ENCODE results near the gene DCXR. TPM values are rescaled to one million over a fixed set of nuclear protein-coding genes. Genes with fewer than 3 reads are reported as not detected.

Gene DCXR
- 118 and 124 TPM in 2 replicates for total RNA-seq

DNA sequence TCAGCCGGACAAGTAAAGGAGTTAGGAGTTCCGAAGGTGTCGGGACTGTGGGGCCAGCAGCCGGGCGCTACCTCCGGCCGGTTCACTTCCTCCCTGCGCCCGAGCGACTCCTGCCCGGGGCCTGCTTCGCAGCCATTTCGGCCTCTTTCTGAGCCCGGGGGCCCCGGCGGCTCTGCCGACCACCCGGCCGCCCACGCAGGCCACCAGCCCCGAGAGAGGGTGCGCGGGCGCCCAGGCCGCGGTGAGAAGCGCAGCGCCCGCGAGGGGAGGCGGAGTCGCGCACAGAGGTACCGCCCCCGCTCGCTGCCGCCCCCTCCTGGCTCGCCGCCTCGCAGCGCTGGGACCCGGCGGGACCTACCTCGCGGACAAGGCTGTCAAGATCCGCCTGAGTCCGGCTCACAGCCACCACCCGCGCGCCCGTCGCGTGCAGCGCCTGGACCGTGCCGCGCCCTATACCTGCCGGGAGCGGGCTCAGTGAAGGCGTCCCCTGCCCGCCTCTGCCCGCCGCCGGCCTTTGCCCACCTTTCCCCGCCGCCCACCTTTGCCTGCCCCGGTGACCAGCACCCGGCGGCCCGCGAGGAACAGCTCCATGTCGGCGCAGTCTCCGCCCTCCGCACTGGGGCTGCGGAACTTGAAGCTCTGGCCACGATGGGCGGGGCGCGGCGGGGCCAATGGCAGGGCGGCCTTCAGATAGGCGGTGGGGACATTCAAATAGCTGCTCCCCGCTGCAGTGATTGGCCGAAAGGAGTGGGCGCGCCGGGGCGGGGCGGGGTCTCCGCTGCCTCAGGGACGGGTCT is at the start of gene DCXR:
Gene DCXR (minus strand): TSS at position 606 of the 797 bp plus-strand sequence. CDS start 15 bp downstream, at position 591.
- intact Hi-C loops (cut with micrococcal nuclease): loop anchor here (1.0 to 10.0 kb wide), 4 partner anchors 14 to 258 kb away; partner anchors contain the start of genes FASN and LRRC45

DNA sequence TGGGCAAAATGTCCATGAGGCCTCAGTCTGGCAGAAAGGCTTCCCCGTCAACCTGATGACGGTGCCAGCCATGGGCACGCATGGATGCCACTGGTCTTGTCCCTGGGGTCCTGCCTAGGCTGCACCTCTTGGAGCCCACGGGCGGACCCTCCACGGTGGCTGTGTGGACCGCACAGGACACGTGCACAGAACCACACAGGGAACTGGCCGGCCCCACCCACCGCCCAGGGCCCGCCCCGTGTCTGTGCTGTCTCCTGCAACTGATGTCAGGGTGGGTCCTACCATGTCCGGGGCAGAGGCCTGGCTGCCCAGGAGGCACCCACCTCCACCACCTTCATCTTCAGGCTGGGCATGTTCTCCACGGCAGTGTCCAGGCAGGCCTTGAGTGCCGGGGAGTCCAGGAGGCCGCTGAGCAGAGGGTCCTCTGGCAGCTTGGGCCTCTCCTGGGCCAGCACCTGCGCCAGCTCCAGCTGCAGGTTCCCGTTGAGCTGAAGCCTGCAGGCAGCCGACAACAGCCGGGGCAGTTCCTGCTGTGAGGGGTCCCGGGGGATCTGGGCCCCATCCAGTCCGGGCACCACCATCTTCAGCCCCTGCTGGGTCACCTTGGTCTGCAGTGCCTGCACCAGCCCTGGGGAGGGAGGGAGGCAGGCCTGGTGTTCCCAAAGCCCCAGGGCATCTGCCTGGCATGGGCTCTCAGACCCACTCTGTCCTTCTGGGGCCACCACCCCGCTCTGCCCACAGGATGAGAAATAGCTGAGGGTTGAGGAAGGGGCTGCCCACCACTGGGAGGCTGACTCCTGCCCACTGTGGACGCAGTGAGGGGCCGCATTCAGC is 48.7 kb upstream of the DCXR start:
- intact Hi-C loops (cut with micrococcal nuclease): no loop called here

DNA sequence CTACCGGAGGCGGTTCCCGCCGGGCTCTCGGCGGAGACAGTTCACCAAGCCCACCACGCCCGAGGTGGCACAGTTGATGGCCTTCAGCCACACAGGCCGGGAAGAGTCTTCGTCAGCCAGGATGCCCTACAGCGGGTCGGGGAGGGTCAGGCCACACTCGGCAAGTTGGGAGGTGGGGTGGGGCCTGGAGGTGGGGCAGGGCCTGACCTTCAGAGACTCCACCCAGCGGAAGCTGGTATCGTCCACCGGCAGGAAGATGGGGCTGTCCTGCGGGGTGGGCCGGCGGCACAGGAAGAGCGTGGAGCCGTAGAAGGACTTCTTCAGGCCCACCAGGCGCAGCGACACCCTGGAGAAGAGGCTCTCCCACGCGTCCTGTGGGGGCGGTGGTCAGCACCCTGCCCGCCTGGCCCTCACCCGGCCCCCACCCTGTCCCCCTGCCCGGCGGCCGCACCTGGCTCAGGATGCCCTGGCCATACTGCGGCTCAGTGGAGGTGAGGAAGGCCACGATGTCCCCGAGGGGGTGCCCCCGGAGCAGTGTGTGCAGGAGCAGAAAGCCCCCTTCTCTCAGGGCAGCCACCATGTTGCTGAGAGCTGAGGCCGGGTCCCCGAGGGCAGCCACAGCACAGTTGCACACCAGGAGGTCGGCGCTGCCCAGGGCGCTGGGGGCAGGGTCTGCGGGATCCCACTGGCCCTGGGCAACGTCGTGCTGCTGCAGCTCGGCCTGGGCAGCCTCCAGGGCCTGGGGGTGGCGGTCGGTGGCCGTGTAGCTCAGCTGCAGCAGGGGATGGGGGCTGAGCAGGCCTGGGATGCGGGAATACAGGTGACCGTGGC is 47.7 kb upstream of the DCXR start:
- intact Hi-C loops (cut with micrococcal nuclease): no loop called here

DNA sequence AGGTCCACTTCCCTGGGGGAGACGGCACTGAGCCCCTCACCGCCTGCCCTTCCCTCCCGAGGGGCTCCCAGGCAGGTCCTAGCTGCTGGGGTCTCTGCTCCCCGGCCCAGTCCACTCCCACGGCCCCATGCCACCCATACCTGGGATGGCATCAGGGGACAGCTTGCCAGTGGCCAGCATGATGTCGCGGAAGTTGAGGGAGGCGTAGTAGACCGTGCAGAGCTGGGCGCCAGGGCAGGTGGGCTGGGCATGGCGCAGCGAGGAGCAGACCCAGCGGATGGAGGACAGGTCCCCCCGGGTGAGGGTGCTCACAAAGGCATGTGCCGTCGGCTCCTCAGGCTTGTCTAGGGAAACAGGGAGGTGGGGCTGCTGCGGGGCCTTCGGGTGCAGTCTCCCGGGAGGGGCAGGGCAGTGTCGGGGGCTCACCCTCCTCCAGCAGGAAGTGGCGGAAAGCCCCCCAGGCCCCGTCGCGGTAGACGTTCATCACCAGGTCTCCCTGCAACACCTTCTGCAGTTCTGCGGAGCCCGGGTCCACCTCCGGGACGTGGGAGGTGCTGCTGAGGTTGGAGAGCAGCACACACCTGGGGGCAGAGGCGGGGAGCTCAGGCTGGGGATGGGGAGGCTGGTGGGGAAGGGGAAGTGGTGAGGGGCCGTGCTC is 47.0 kb upstream of the DCXR start:
- intact Hi-C loops (cut with micrococcal nuclease): no loop called here

DNA sequence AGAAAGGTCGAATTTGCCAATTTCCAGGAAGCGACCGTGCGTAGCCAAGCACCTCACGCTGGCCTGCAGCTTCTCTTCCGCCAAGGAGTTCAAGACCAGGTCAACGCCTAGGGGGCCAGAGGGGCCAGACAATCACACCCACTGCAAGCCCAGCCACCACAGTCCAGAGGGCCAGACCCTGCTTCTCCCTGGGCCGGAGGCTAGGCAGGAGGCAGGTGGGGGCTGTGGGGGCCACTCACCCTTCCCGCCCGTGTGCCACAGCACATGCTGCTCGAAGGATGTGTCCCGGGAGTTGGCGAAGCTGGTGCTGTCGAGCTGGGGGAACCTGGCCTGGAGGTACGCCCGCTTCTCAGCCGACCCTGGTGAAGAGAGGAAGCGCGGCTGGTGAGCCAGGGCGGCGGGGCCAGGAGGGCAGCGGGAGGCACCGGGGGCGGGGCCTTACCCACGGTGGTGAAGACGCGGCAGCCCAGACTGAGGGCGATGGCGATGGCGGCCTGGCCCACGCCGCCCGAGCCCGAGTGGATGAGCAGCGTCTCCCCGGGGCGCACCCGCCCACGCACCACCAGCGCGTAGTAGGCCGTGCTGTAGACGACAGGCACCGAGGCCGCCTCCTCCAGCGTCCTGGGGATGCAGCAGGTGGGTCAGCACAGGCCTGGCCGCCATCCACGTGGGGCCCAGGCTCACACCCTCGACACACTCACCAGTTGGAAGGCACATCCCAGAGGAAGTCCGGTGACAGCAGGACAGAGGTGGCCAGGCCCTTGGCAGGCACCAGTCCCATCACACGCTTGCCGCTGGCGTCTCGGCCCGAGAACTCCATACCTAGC is 46.2 kb upstream of the DCXR start:
- intact Hi-C loops (cut with micrococcal nuclease): no loop called here

DNA sequence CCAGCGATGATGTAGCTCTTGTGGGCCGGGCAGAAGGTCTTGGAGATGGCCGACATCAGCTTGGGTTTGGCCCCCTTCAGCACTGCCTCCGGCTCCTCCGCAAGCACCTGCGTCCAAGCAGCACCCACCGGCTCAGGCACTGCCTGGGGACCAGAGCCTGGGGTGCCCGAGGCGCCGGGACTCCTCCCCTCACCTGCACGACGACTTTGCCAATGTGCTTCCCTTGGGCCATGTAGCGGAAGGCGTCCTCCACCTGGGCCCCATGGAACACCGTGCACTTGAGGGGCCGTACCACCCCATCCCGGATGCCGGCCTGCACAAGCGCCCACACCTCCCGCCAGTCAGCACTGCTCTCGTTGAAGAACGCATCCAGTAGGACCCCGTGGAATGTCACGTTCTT is 45.5 kb upstream of the DCXR start:
- intact Hi-C loops (cut with micrococcal nuclease): no loop called here

DNA sequence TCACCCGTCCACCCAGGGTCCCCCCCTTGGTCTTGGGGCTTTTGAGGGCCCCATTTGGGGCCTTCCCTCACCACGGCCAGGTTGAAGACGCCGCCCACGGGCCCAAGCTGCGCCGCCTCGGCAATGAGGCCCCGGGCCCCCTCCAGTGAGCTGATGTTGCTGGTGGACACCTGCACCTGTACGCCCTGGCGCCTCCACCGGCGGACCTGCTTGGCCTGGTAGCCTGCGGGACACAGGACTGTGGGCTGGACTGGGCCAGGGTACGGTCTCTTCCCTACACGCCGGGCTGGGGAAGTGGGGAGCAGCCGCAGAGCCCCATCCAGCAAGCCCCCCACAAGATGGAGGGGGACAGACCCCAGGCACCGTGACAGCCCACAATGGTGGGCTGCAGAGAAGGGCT is 45.0 kb upstream of the DCXR start:
- intact Hi-C loops (cut with micrococcal nuclease): no loop called here

DNA sequence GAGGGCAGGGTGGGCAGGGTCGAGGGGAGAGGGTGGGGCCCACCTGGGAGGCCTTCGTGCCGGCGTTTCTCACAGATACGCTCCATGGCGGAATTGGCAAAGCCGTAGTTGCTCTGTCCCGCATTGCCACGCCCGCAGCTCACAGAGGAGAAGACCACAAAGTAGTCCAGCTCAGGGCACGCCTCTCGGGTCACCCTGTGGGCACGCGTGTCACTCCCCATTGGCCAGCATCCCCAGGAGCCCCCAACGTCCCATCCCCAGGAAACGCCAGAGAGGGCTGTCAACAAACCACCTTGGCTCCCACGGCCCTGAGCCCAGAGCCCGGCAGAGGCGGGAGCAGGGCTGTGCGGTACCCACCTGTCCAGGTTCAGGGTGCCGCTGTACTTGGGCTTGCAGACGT is 44.5 kb upstream of the DCXR start:
- intact Hi-C loops (cut with micrococcal nuclease): no loop called here

DNA sequence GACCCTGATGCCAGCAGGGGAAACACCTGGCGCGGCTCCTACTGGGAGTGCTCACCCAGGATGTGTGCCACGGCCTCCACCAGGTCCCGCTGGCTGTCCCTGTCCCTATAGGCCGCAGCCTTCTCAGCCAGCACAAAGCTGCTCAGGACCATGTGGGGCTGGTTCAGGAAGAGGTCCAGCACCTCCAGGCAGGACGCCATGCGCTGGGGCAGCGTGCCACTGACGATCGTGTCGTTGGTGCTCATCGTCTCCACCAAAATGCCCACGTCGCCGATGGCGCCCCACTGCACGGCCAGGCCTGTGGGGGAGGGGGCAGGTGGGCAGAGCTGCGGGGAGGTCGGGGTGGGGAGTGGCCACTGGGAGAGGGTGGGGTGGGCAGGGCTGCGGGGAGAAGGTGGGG is 44.0 kb upstream of the DCXR start:
- intact Hi-C loops (cut with micrococcal nuclease): no loop called here

DNA sequence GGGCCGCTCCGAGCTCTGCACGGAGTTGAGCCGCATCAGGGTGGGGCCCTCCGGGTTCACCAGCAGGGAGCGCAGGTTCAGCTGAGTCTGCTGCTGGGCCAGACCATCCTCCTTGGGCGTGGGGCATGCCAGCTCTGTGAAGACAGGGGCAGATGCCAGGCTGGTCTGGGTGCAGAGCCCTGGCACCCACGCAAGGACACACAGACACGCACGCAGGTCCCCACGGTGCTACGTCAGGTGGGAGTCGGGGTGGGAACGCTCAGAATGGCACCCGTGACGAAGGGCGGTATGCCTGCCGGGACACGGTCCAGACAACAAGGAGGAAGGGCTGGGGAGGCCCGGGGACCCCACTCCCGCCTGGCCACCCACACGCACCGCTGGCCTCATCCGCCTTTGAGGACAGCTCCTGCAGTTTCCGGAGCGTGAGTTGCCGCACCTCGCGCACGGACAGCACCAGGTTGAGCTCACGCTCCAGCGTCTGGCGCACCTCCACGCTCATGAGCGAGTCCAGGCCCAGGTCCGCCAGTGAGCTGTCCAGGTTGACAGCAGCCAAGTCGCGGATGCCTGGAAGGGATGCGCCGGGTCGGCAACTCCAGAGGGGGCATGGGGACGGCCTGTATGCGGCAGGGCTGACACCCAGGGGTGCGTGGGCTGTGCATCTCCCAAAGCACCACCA is 43.4 kb upstream of the DCXR start:
- intact Hi-C loops (cut with micrococcal nuclease): no loop called here

DNA sequence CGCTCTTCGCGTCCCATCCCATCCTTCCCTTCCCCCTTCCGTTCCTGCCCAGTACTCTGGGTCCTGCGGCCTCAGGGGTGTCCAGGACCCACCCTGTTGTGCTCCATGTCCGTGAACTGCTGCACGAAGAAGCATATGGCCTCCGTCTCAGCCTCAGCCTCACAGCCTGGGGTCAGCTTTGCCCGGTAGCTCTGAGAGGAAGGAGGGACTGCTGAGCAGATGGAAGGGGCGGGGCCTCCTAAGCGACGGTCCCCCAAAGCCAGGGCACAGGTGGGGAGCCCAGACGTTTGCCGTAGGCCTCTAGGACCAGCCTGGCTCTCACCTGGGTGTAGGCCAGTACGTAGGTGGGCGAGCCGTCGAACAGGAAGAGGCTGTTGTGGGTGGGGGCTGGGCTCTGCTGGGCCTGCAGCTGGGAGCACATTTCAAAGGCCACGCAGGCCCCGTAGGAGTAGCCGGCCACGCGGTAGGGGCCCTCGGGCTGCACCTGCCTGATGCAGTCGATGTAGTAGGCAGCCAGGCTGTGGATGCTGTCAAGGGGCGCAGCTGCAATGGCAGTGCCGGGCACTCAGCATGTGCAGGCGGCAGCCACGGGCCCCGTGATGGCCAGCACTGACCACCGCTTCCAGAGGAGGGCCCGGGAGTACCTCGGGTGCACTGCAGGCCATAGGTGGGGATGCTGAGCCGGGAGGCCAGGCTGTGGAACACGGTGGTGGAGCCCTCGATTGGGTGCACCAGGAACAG is 42.7 kb upstream of the DCXR start:
- intact Hi-C loops (cut with micrococcal nuclease): no loop called here

DNA sequence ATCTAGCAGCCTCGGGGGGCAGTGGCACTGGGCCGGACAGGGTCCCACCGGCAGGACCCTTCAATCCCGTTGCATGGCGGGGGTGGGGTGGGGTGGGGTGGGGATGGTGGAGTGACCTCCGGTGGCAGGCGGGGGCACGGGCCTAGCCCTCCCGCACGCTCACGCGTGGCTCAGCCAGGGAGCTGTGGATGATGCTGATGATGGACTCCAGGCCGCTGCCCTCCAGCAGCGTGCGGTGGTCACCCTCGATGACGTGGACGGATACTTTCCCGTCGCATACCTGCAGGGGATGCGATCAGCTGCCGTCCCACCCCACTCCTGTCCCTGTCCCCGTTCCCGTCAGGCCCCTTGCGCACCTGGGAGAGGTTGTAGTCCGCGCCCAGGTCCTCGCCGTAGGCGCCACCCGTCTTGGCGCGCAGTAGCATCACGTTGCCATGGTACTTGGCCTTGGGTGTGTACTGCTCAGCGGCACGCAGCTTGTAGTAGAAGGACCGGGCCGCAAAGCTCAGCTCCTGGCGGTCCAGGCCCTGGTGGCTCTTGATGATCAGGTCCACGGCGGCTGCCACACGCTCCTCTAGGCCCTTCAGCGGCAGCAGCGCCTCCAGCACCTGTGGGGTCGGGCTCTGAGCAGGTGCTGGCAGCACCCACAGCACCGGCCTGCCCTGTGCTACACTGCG is 41.6 kb upstream of the DCXR start:
- intact Hi-C loops (cut with micrococcal nuclease): no loop called here

DNA sequence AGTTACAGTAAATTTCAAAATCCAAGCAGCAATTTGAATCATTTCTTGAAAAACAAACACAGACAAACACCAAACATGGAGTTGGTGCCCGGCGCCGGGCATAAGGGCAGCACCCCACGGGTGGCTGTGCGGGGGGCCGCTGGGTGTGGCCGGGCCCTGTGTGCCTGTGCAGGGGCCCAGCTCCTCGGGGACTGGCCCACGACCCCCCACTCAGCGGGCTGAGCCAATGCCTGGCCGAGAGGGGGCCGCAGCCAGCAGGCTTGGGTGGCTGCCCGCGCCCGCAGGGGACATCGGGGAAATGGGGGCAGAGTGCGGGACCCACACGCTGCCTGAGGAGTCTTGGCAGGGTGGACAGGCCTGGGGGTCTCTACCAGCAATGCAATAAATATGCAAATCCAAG is 40.9 kb upstream of the DCXR start:
- intact Hi-C loops (cut with micrococcal nuclease): no loop called here

DNA sequence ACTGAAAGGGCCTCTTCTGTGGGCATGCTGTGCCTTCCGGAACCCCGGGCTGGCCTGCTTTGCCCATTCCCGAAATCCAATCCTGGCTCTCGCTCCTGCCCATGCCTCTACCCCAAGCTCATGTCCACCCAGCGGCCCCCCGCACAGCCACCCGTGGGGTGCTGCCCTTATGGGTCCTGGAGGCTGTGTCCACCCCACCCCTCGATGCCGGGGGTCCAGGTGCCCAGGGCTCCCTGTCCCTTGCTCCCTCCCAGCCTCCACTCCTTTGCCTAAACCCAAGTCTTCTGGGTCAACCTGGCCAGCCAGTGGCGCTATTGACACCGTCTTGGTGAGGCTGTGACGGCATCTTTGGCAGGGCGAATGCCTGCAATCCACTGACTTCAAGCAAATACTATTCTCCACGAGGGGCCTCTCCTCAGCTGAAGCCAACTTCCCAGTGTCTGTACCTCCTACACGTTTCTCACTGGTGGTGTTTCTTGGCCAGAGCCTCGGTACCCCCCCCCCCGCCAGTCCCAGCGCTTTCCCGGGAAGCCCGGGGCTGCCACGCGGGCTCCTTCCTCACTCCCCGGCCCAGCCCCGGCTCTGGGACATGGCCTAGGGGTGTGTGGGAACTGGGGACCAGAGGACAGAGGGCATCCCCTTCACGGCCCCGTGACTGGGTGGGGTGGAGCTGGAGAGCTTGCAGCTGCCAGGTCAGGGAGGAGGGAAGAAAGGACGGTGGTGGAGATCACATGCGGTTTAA is 40.3 kb upstream of the DCXR start:
- intact Hi-C loops (cut with micrococcal nuclease): no loop called here

DNA sequence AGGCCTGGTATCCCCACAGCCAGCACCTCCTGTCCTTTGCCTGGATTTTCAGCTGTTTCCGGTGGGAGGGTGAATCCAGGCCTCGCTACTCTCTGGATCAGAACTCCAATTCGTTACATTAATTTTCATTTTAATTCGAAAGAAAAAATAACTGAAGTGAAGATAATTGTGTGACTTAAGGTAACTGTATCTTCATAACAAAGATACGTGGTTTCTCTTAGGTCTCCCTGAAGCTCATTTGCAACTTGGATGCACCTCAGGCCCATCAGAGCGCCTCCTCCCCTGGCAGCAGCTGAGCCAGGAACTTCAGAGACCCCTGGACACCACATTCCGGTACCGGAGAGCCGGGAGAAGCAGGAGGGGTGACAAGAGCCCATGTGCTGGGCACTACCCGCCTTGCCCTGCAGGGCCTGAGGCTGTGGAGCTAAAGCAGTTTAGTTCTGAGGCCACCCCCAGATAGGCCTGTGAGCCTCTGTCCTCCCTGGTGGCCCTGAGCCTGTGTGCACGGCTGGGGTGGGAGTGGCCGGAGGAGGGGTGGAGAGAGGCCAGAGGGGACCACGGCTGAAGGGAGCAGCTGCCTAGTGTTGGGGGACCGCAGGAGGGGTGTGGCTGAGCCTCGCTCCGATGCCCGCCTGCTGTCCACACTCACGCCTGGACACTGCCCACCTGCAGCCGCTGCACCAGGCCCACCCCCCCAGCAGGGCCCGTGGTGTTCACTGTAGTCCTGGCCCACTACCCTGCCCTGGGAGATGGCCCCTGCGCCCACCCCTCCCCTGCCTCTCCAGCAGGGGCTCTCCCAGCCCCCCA is 39.5 kb upstream of the DCXR start:
- intact Hi-C loops (cut with micrococcal nuclease): no loop called here

DNA sequence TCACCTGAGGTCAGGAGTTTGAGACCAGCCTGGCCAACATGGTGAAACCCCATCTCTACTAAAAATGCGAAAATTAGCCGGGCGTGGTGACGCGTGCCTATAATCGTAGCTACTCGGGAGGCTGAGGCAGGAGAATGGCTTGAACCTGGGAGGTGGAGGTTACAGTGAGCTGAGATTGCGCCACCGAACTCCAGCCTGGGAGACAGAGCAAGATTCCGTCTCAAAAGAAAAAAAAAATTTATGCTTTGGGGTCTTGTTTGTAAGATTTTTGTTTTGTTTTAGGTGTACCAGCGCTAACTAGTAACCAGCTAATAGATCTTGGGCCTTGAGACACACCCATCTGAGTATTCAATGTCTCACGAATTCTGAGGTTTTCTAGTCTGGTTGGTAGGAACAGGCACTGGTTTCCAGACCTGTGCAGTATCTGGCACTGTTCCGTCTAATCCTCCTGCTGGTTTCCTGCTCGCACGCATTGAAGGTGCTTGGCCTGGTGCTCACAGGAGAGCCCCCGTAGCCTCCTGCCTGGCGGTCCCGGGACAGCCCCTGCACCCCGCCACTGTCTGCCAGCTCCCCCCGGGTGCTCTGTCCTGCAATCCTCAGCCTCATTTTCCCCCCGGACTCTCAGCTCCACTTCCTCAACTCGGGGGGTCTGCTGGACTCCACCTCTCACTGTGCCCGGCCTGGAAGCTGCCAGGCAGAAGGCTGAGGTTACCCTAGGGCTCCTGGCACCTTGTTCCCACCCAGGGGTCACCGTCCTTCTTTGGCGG is 38.7 kb upstream of the DCXR start:
- intact Hi-C loops (cut with micrococcal nuclease): no loop called here

Measured in T-helper 2 cell treated with Interferon-gamma antibody and Interleukin-4, amounts not matched to agents 100 ng/mL and 5 ng/mL, for 36 hours (primary cell).